H1 (cell line): Measurements from ENCODE around the gene MYRIP. TPM values are rescaled to one million over a fixed set of nuclear protein-coding genes. Genes with fewer than 3 reads are reported as not detected.

Experiments used
- BCL11A ChIP-seq, 2 experiments: IDR thresholded peaks; one replicate each; pipeline ENCODE4 v1.6.1; 2011; ENCODE audit warnings: low read depth in 2 of 2, low read length in 2 of 2, mild to moderate bottlenecking in 2 of 2
- CBX8 ChIP-seq: fragments of 300-800, 300-1000 bp; sonication (generic); IDR thresholded peaks from 2 replicates; pipeline ENCODE4 v1.7.1; 2016; ENCODE audit warnings: low read depth, low read length, borderline replicate concordance
- CREB1 ChIP-seq: IDR thresholded peaks from 2 replicates; pipeline ENCODE4 v1.6.1; 2012; ENCODE audit warnings: inconsistent platforms
- EGR1 ChIP-seq: IDR thresholded peaks from 2 replicates; pipeline ENCODE4 v1.6.1; 2011; ENCODE audit warnings: low read depth, low read length, borderline replicate concordance
- RXRA ChIP-seq: IDR thresholded peaks from 2 replicates; pipeline ENCODE4 v1.6.1; 2011; ENCODE audit warnings: low read depth, mild to moderate bottlenecking, low read length, moderate library complexity; ENCODE audit not compliant: insufficient read depth
- SIRT6 ChIP-seq: IDR thresholded peaks from one replicate; pipeline ENCODE4 v1.7.1; 2012; ENCODE audit warnings: low read length, inconsistent platforms
- SRF ChIP-seq: IDR thresholded peaks from 2 replicates; pipeline ENCODE4 v1.6.1; 2011; ENCODE audit warnings: mild to moderate bottlenecking, low read depth, low read length, moderate library complexity
- SUZ12 ChIP-seq: fragments of 200-600 bp; sonication (generic); IDR thresholded peaks from 2 replicates; pipeline ENCODE4 v1.6.1; 2012; ENCODE audit warnings: mild to moderate bottlenecking, inconsistent platforms, low read length, moderate library complexity, mixed read lengths
- TBP ChIP-seq: IDR thresholded peaks from 2 replicates; pipeline ENCODE4 v1.6.1; 2011; ENCODE audit warnings: low read depth, low read length, improper control_type of control experiment
- polyA plus RNA-seq, 7 experiments: library from polyadenylated mRNA; depleted of rRNA in 3 of 7; stranded (reverse) in 5 of 7; unstranded in 2 of 7; fragments of >200 nt in 5 of 7; fragments of 200-250 nt in 2 of 7; gene quantifications; 1 replicate in 5 of 7; 2 replicates in 1 of 7; 4 replicates in 1 of 7; pipeline versions ENCODE4 v1.2.1 to v1.2.3, GENCODE V29; 2011 to 2013; ENCODE audit warnings: missing spikeins in 2 of 7, mixed read lengths in 2 of 7
- total RNA-seq: library from RNA; stranded (reverse); fragmentation: NEBNext Ultra II Directional; extraction: Animal tissue kit (Norgen Biotek cat#: 25700); gene quantifications from 2 replicates; pipeline ENCODE4 v1.2.1, GENCODE V29; 2021
- TF ChIP-seq, protein P1 (sequence below): fragments of 300-600 bp; sonication (generic); IDR thresholded peaks from 2 replicates; pipeline ENCODE4 v1.7.1; 2012; ENCODE audit warnings: low read length, moderate library complexity, mild to moderate bottlenecking, inconsistent platforms; ENCODE audit not compliant: insufficient replicate concordance
- TF ChIP-seq, protein P2 (sequence below): IDR thresholded peaks from 2 replicates; pipeline ENCODE4 v1.6.1; 2012; ENCODE audit warnings: inconsistent platforms

The MYRIP gene
- total and polyA plus RNA-seq, 2 of the 8 experiments (the other 6 are each of a cell fraction or from before 2014, with no cell fraction given), result 0.54 to 4.3 TPM

DNA sequence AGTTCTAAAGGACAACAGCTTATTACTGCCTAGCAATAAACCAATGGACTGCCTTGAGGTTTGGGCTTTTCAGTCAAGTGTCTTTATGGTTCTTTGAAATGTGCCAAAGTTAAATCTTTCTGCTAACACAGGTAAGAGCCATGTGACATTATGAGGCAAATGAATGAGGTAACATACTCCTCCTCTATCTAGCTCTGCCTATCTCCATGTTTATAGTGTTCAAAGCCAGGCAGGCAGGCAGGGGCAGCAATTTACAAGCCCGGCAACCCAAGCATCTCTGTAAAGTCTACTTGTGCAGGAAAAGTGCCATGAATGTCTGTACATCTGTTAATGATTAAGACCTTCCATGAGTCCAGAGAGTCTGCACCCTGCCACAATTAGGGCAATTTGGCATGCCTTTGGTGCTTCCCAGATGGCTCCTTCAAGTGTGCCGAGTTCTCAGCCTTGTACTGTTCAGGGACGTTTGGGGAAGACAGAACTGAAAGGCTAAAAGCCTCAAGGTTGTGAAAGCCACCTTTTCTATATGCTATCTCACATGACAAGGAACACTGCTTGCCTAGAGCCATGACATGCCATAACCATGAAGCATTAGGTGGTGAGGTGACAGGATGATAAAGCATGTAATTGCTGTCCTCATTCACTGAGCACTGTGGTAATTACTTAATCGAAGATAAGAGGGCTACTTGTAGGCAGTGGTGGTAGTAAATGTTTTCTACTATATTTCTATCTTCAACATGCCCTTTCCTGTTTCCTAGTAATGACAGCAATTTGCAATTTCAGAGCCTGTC is 458.7 kb downstream of the MYRIP start (continued):
- TF ChIP-seq, protein P1, sequence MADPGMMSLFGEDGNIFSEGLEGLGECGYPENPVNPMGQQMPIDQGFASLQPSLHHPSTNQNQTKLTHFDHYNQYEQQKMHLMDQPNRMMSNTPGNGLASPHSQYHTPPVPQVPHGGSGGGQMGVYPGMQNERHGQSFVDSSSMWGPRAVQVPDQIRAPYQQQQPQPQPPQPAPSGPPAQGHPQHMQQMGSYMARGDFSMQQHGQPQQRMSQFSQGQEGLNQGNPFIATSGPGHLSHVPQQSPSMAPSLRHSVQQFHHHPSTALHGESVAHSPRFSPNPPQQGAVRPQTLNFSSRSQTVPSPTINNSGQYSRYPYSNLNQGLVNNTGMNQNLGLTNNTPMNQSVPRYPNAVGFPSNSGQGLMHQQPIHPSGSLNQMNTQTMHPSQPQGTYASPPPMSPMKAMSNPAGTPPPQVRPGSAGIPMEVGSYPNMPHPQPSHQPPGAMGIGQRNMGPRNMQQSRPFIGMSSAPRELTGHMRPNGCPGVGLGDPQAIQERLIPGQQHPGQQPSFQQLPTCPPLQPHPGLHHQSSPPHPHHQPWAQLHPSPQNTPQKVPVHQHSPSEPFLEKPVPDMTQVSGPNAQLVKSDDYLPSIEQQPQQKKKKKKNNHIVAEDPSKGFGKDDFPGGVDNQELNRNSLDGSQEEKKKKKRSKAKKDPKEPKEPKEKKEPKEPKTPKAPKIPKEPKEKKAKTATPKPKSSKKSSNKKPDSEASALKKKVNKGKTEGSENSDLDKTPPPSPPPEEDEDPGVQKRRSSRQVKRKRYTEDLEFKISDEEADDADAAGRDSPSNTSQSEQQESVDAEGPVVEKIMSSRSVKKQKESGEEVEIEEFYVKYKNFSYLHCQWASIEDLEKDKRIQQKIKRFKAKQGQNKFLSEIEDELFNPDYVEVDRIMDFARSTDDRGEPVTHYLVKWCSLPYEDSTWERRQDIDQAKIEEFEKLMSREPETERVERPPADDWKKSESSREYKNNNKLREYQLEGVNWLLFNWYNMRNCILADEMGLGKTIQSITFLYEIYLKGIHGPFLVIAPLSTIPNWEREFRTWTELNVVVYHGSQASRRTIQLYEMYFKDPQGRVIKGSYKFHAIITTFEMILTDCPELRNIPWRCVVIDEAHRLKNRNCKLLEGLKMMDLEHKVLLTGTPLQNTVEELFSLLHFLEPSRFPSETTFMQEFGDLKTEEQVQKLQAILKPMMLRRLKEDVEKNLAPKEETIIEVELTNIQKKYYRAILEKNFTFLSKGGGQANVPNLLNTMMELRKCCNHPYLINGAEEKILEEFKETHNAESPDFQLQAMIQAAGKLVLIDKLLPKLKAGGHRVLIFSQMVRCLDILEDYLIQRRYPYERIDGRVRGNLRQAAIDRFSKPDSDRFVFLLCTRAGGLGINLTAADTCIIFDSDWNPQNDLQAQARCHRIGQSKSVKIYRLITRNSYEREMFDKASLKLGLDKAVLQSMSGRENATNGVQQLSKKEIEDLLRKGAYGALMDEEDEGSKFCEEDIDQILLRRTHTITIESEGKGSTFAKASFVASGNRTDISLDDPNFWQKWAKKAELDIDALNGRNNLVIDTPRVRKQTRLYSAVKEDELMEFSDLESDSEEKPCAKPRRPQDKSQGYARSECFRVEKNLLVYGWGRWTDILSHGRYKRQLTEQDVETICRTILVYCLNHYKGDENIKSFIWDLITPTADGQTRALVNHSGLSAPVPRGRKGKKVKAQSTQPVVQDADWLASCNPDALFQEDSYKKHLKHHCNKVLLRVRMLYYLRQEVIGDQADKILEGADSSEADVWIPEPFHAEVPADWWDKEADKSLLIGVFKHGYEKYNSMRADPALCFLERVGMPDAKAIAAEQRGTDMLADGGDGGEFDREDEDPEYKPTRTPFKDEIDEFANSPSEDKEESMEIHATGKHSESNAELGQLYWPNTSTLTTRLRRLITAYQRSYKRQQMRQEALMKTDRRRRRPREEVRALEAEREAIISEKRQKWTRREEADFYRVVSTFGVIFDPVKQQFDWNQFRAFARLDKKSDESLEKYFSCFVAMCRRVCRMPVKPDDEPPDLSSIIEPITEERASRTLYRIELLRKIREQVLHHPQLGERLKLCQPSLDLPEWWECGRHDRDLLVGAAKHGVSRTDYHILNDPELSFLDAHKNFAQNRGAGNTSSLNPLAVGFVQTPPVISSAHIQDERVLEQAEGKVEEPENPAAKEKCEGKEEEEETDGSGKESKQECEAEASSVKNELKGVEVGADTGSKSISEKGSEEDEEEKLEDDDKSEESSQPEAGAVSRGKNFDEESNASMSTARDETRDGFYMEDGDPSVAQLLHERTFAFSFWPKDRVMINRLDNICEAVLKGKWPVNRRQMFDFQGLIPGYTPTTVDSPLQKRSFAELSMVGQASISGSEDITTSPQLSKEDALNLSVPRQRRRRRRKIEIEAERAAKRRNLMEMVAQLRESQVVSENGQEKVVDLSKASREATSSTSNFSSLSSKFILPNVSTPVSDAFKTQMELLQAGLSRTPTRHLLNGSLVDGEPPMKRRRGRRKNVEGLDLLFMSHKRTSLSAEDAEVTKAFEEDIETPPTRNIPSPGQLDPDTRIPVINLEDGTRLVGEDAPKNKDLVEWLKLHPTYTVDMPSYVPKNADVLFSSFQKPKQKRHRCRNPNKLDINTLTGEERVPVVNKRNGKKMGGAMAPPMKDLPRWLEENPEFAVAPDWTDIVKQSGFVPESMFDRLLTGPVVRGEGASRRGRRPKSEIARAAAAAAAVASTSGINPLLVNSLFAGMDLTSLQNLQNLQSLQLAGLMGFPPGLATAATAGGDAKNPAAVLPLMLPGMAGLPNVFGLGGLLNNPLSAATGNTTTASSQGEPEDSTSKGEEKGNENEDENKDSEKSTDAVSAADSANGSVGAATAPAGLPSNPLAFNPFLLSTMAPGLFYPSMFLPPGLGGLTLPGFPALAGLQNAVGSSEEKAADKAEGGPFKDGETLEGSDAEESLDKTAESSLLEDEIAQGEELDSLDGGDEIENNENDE, result no peak
- TF ChIP-seq RXRA (no peak), BCL11A (IDR thresholded peaks at IDR 0.05; ENCODE audit: low read depth in 2 of 2, low read length in 2 of 2) (no peak), CBX8 (no peak), SUZ12 (no peak), TBP (no peak), CREB1 (no peak), SIRT6 (no peak), EGR1 (no peak), SRF (no peak)
- TF ChIP-seq, protein P2, sequence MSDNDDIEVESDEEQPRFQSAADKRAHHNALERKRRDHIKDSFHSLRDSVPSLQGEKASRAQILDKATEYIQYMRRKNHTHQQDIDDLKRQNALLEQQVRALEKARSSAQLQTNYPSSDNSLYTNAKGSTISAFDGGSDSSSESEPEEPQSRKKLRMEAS, result no peak
